Caco-2 (cell line): ENCODE measurements around the gene RPS27L. TPM values are rescaled to one million over a fixed set of nuclear protein-coding genes. Genes with fewer than 3 reads are reported as not detected.

Source experiments
- BruUV-seq: library from RNA; stranded (reverse); fragments of 400-500 nt; replicated peaks from 2 replicates; lab custom pipeline; 2021; lab: Mats Ljungman, UMichigan
- CTCF ChIA-PET: fragments of 300-600 bp; sonication (Branson Sonifier 250); formaldehyde crosslinking; loops from one replicate; lab custom pipeline; 2022; ENCODE audit warnings: antibody characterized with exemption; lab: Charles Lee
- POLR2A ChIA-PET: fragments of 300-600 bp; sonication (Branson Sonifier 250); formaldehyde crosslinking; loops from one replicate; lab custom pipeline; 2022; ENCODE audit warnings: antibody characterized with exemption; lab: Charles Lee
- DNase-seq, 2 experiments: peaks; one replicate each; pipeline versions ENCODE4 v3.0.0 to v3.0.0-alpha.2; 2020 to 2022
- H3K27me3 ChIP-seq: replicated peaks from 2 replicates; pipeline ENCODE4 v1.6.0; 2011; ENCODE audit warnings: low read length; ENCODE audit not compliant: control insufficient read depth, insufficient read depth
- H3K36me3 ChIP-seq: 2 replicates; pipeline ENCODE4 v1.5.1; 2011; ENCODE audit warnings: low read length; ENCODE audit not compliant: control insufficient read depth, insufficient read depth
- H3K4me1 ChIP-seq: fragments of 250-450 bp; sonication (Bioruptor Pico); 2 replicates; pipeline ENCODE4 v1.5.1; 2020; ENCODE audit warnings: mild to moderate bottlenecking
- H3K4me3 ChIP-seq: 2 replicates; pipeline ENCODE4 v1.5.1; 2011; ENCODE audit warnings: low read depth, mild to moderate bottlenecking, control low read depth, low read length
- H3K9me3 ChIP-seq: fragments of 250-450 bp; sonication (Bioruptor Pico); 2 replicates; pipeline ENCODE4 v1.5.1; 2020; ENCODE audit warnings: mild to moderate bottlenecking, moderate library complexity
- H3K27ac Mint-ChIP-seq: one replicate; pipeline ENCODE4 v1.8.0; 2022; ENCODE audit warnings: mixed read lengths; ENCODE audit not compliant: unreplicated experiment
- H3K27me3 Mint-ChIP-seq: one replicate; pipeline ENCODE4 v1.8.0; 2022; ENCODE audit warnings: mixed read lengths; ENCODE audit not compliant: insufficient read depth, unreplicated experiment
- H3K36me3 Mint-ChIP-seq: one replicate; pipeline ENCODE4 v1.8.0; 2022; ENCODE audit warnings: mild to moderate bottlenecking, mixed read lengths; ENCODE audit not compliant: insufficient read depth, unreplicated experiment
- H3K4me1 Mint-ChIP-seq: one replicate; pipeline ENCODE4 v1.8.0; 2022; ENCODE audit warnings: low read depth, mixed read lengths; ENCODE audit not compliant: unreplicated experiment
- H3K4me3 Mint-ChIP-seq: one replicate; pipeline ENCODE4 v1.8.0; 2022; ENCODE audit warnings: mild to moderate bottlenecking, moderate library complexity, mixed read lengths; ENCODE audit not compliant: unreplicated experiment
- H3K9me3 Mint-ChIP-seq: one replicate; pipeline ENCODE4 v1.8.0; 2022; ENCODE audit warnings: mixed read lengths; ENCODE audit not compliant: unreplicated experiment
- CTCF ChIP-seq, 2 experiments: fragments of 200-600 bp in 1 of 2; IDR thresholded peaks; 1 replicate in 1 of 2; 2 replicates in 1 of 2; pipeline versions ENCODE4 v1.5.1 to v1.8.0; 2011 to 2022; ENCODE audit warnings: antibody characterized with exemption in 1 of 2, control low read depth in 1 of 2, inconsistent platforms in 1 of 2, low read depth in 1 of 2, low read length in 1 of 2, mild to moderate bottlenecking in 1 of 2, moderate library complexity in 1 of 2; ENCODE audit not compliant: insufficient read depth in 1 of 2, severe bottlenecking in 1 of 2, unreplicated experiment in 1 of 2
- intact Hi-C: fragments of 100-400 bp; cut with micrococcal nuclease; formaldehyde crosslinking; loops from one replicate; pipeline ENCODE4 v1.10.0; 2022; ENCODE audit not compliant: unreplicated experiment
- total RNA-seq: library from RNA; stranded (reverse); gene quantifications from 2 replicates; pipeline ENCODE4 v1.2.3, GENCODE V29; 2022

The RPS27L gene
- total RNA-seq, 1 experiment from 2014 or later = 73.0 TPM

GRCh38 chr15:63188247-63188925, 31.1 kb upstream of the RPS27L start:
- POLR2A ChIA-PET = no interaction called here
- Mint-ChIP-seq H3K36me3 (no peaks in the 10 kb centered on the region), H3K4me3 (peak overlapping the region; percentile 77), H3K4me1 (peaks cover 24% of the 10 kb centered on the region), H3K27ac (peak overlapping the region; percentile 5), H3K9me3 (no peaks in the 10 kb centered on the region), H3K27me3 (no peaks in the 10 kb centered on the region)
- DNase-seq = no peak
- H3K36me3 ChIP-seq = no peaks in the 10 kb centered on the region
- H3K4me1 ChIP-seq = 0 out of 2 replicates have a peak, but pooled peaks cover 7% of the 10 kb centered on the region
- no peak for TF ChIP-seq CTCF (IDR thresholded peaks at IDR 0.05; ENCODE audit: insufficient read depth in 1 of 2, low read depth in 1 of 2, low read length in 1 of 2, severe bottlenecking in 1 of 2, unreplicated experiment in 1 of 2)
- CTCF ChIA-PET = no interaction called here
- H3K4me3 ChIP-seq = peak overlapping the region; percentile 88
- no peaks in the 10 kb centered on the region for H3K27me3 ChIP-seq
- intact Hi-C loops = no loop called here
- no TSS peak for BruUV-seq
- no peaks in the 10 kb centered on the region for H3K9me3 ChIP-seq

- POLR2A ChIA-PET = no interaction called here
- H3K4me1 Mint-ChIP-seq = peaks cover 24% of the 10 kb centered on the region
- BruUV-seq = no TSS peak
- DNase-seq = no peak
- no peak overlapping the region for H3K27ac Mint-ChIP-seq
- H3K27me3 Mint-ChIP-seq = no peaks in the 10 kb centered on the region
- CTCF ChIA-PET = no interaction called here
- H3K9me3 ChIP-seq = no peaks in the 10 kb centered on the region
- no peak overlapping the region for H3K4me3 ChIP-seq
- intact Hi-C loops = no loop called here
- no peaks in the 10 kb centered on the region for H3K36me3 ChIP-seq
- no peak for TF ChIP-seq CTCF (IDR thresholded peaks at IDR 0.05; ENCODE audit: insufficient read depth in 1 of 2, low read depth in 1 of 2, low read length in 1 of 2, severe bottlenecking in 1 of 2, unreplicated experiment in 1 of 2)
- 0 out of 2 replicates have a peak, but pooled peaks cover 7% of the 10 kb centered on the region for H3K4me1 ChIP-seq
- no peaks in the 10 kb centered on the region for H3K27me3 ChIP-seq
- H3K9me3 Mint-ChIP-seq = no peaks in the 10 kb centered on the region
- H3K36me3 Mint-ChIP-seq = no peaks in the 10 kb centered on the region
- peak overlapping the region; percentile 77 for H3K4me3 Mint-ChIP-seq
Measured at GRCh38 chr15:63187589-63188226, 30.4 kb upstream of the RPS27L start.

GRCh38 chr15:63186065-63186464, 28.8 kb upstream of the RPS27L start:
- intact Hi-C loops = no loop called here
- H3K27me3 Mint-ChIP-seq = no peaks in the 10 kb centered on the region
- ChIA-PET POLR2A (no interaction called here), CTCF (no interaction called here)
- H3K4me1 ChIP-seq = 0 out of 2 replicates have a peak, but pooled peaks cover 7% of the 10 kb centered on the region
- no peak overlapping the region for H3K4me3 Mint-ChIP-seq
- no peak overlapping the region for H3K27ac Mint-ChIP-seq
- H3K36me3 Mint-ChIP-seq = no peaks in the 10 kb centered on the region
- H3K9me3 ChIP-seq = no peaks in the 10 kb centered on the region
- no peaks in the 10 kb centered on the region for H3K36me3 ChIP-seq
- no TSS peak for BruUV-seq
- no peaks in the 10 kb centered on the region for H3K27me3 ChIP-seq
- H3K4me1 Mint-ChIP-seq = peaks cover 18% of the 10 kb centered on the region
- no peak for DNase-seq
- no peak for TF ChIP-seq CTCF (IDR thresholded peaks at IDR 0.05; ENCODE audit: insufficient read depth in 1 of 2, low read depth in 1 of 2, low read length in 1 of 2, severe bottlenecking in 1 of 2, unreplicated experiment in 1 of 2)
- H3K9me3 Mint-ChIP-seq = no peaks in the 10 kb centered on the region
- no peak overlapping the region for H3K4me3 ChIP-seq
